HL-60 (cell line): Measurements from ENCODE around the gene GET4.

Experiments used
- DNase-seq, 2 experiments: peaks; one replicate each; pipeline ENCODE4 v3.0.0-alpha.2; 2010 to 2020; ENCODE audit warnings: low read depth in 1 of 2, low spot score in 1 of 2
- H3K27ac ChIP-seq: fragments of 250-450 bp; sonication (Bioruptor Pico); replicated peaks from 2 replicates; pipeline ENCODE4 v1.5.1; 2020; ENCODE audit warnings: mild to moderate bottlenecking, moderate library complexity
- H3K27me3 ChIP-seq: fragments of 250-450 bp; sonication (Bioruptor Pico); 2 replicates; pipeline ENCODE4 v1.5.1; 2021; ENCODE audit warnings: mild to moderate bottlenecking, moderate library complexity; ENCODE audit not compliant: insufficient read depth, poor library complexity, severe bottlenecking
- H3K4me3 ChIP-seq: replicated peaks from 2 replicates; pipeline ENCODE4 v1.5.1; 2011; ENCODE audit warnings: mild to moderate bottlenecking, control low read depth, low read length; ENCODE audit not compliant: insufficient read depth
- GABPA ChIP-seq: IDR thresholded peaks from 2 replicates; pipeline ENCODE4 v1.6.1; 2012; ENCODE audit warnings: low read depth
- POLR2AphosphoS5 ChIP-seq: IDR thresholded peaks from 2 replicates; pipeline ENCODE4 v1.6.1; 2012; ENCODE audit warnings: low read depth
- SPI1 ChIP-seq: IDR thresholded peaks from 2 replicates; pipeline ENCODE4 v1.6.1; 2012; ENCODE audit warnings: low read depth, mild to moderate bottlenecking, borderline replicate concordance
- TF ChIP-seq, protein P1 (sequence below): IDR thresholded peaks from 2 replicates; pipeline ENCODE4 v1.6.1; 2012; ENCODE audit warnings: low read depth; ENCODE audit not compliant: insufficient replicate concordance
- TF ChIP-seq, protein P2 (sequence below): IDR thresholded peaks from one replicate; pipeline ENCODE4 v1.5.1; 2011; ENCODE audit warnings: low read length, control low read depth, inconsistent platforms; ENCODE audit not compliant: insufficient read depth

The GET4 gene

DNA sequence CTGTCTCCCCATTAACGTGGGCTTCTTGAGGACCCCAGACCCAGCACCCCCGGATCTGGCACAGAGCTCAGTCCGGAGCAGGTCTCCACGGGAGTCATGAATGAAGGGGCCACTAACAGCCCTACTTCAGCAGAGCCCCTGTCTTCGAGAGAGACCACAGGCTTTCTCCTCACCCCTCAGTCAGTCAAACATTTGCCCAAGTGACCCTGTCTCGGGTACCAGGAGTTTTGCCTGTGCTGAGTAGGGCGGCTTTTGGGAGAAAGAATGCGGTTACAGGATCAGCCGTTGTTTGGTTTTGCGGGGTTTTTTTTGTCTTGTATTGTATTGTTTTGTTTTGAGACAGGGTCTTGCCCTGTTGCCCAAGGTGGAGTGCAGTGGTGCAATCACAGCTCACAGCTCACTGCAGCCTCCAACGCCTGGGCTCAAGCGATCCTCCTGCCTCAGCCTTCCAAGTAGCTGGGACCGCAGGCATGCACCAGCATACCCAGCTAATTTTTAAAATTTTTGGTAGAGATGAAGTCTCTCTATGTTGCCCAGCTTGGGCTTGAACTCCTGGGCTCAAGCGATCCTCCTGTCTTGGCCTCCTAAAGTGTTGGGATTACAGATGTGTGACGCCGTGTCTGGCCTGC lies 61.6 kb downstream of the GET4 start:
- TF ChIP-seq, protein P1, sequence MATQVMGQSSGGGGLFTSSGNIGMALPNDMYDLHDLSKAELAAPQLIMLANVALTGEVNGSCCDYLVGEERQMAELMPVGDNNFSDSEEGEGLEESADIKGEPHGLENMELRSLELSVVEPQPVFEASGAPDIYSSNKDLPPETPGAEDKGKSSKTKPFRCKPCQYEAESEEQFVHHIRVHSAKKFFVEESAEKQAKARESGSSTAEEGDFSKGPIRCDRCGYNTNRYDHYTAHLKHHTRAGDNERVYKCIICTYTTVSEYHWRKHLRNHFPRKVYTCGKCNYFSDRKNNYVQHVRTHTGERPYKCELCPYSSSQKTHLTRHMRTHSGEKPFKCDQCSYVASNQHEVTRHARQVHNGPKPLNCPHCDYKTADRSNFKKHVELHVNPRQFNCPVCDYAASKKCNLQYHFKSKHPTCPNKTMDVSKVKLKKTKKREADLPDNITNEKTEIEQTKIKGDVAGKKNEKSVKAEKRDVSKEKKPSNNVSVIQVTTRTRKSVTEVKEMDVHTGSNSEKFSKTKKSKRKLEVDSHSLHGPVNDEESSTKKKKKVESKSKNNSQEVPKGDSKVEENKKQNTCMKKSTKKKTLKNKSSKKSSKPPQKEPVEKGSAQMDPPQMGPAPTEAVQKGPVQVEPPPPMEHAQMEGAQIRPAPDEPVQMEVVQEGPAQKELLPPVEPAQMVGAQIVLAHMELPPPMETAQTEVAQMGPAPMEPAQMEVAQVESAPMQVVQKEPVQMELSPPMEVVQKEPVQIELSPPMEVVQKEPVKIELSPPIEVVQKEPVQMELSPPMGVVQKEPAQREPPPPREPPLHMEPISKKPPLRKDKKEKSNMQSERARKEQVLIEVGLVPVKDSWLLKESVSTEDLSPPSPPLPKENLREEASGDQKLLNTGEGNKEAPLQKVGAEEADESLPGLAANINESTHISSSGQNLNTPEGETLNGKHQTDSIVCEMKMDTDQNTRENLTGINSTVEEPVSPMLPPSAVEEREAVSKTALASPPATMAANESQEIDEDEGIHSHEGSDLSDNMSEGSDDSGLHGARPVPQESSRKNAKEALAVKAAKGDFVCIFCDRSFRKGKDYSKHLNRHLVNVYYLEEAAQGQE: no peak
- no peak for TF ChIP-seq POLR2AphosphoS5
- TF ChIP-seq GABPA: no peak

DNA sequence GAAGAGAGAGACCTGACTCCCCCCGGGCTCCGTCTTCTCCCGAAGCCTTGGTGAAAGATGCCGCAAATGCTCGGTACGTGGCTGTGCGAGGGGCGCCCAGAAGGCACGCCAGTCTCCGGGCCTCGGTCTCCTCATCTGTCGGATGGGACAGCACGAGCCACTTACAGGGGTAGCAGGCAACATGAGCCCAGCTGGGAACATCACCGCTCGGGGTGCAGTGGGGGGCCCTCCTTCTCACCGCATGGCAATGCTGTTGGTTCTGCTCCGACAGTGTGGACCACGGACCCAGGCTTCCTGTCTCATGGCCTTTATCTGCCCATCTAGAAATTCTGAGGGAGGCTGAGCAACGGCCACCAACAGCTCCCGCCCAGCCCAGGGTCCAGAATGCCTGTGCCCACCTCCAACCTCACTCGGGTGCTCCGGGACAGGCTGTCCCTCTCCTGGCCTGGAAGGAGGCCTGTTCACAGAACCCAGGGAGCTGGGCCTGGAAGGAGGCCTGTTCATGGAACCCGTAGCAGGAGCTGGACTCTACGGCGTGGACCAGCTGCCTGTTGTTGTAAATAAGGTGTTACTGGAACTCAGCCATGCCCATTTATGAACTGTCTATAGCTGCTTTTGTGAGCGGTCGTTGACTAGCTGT lies 62.3 kb downstream of the GET4 start:
- Histone ChIP-seq H3K27ac (no peak overlapping the region), H3K27me3 (no peaks in the 10 kb centered on the region), H3K4me3 (no peak overlapping the region)
- TF ChIP-seq GABPA: no peak
- TF ChIP-seq, protein P1: no peak
- no peak for TF ChIP-seq SPI1
- TF ChIP-seq, protein P2, sequence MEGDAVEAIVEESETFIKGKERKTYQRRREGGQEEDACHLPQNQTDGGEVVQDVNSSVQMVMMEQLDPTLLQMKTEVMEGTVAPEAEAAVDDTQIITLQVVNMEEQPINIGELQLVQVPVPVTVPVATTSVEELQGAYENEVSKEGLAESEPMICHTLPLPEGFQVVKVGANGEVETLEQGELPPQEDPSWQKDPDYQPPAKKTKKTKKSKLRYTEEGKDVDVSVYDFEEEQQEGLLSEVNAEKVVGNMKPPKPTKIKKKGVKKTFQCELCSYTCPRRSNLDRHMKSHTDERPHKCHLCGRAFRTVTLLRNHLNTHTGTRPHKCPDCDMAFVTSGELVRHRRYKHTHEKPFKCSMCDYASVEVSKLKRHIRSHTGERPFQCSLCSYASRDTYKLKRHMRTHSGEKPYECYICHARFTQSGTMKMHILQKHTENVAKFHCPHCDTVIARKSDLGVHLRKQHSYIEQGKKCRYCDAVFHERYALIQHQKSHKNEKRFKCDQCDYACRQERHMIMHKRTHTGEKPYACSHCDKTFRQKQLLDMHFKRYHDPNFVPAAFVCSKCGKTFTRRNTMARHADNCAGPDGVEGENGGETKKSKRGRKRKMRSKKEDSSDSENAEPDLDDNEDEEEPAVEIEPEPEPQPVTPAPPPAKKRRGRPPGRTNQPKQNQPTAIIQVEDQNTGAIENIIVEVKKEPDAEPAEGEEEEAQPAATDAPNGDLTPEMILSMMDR: no peak
- TF ChIP-seq POLR2AphosphoS5: no peak
- no peak for DNase-seq

More for the DNA sequence above, 61.6 kb downstream of the GET4 start:
- H3K27me3 ChIP-seq: no peaks in the 10 kb centered on the region
- no peak overlapping the region for H3K27ac ChIP-seq
- H3K4me3 ChIP-seq: no peak overlapping the region
- DNase-seq: no peak

DNA sequence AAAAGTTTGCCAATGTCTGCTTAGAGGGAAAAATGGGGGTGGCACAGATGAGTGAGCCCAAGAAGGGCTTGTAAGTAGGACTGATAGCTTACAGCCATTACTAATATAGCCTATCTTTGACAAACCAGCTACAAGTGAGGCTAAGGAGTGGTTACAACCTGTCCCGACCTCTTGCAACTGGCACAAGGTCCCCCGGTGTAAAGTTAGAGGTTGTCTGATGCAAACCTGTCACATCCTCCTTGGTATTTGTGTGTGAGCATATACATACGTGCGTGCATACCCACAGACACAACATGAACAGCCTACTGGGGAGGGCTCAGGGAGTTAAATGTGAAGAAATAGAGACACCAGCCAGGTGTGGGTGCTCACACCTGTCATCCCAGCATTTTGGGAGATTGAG lies 63.5 kb downstream of the GET4 start:
- Histone ChIP-seq H3K27me3 (no peaks in the 10 kb centered on the region), H3K4me3 (no peak overlapping the region), H3K27ac (no peak overlapping the region)
- TF ChIP-seq GABPA (no peak), SPI1 (no peak), POLR2AphosphoS5 (no peak)
- TF ChIP-seq, protein P2: no peak
- TF ChIP-seq, protein P1: no peak
- DNase-seq: no peak
